ENCODE measurements around the gene PLAAT2. TPM values are rescaled to one million over a fixed set of nuclear protein-coding genes. Genes with fewer than 3 reads are reported as not detected.
A peak's percentile ranks its signal among the peaks of the same experiment; 100 is the strongest.

PLAAT2 gene
- total and polyA plus RNA-seq, 9 of the 15 experiments (the other 6 are each of a cell fraction or from before 2014, with no cell fraction given), result not detected

- TF ChIP-seq HNRNPLL (IDR thresholded peaks at IDR 0.05; ENCODE audit: low read depth, low read length, poor library complexity, severe bottlenecking) (no peak), BRD4 (IDR thresholded peaks at IDR 0.05) (no peak), RREB1 (CRISPR knock-in tag; IDR thresholded peaks at IDR 0.05) (peak; percentile 97), E2F4 (CRISPR knock-in tag; IDR thresholded peaks at IDR 0.05; ENCODE audit: low read depth) (no peak), NFIC (IDR thresholded peaks at IDR 0.05) (no peak), GTF2B (IDR thresholded peaks at IDR 0.05; ENCODE audit: extremely low read depth, insufficient read length) (no peak), SRSF7 (optimal IDR thresholded peaks at IDR 0.05; ENCODE audit: low read depth, low read length) (no peak), SAFB2 (IDR thresholded peaks at IDR 0.05; ENCODE audit: borderline replicate concordance, low read depth, low read length, severe bottlenecking) (no peak), MAFG (tag; conservative IDR thresholded peaks at IDR 0.05) (peak; percentile 72), CLOCK (CRISPR knock-in tag; IDR thresholded peaks at IDR 0.05; ENCODE audit: borderline replicate concordance) (peak; percentile 91), HBP1 (CRISPR knock-in tag; IDR thresholded peaks at IDR 0.05) (peak; percentile 92), SRSF1 (IDR thresholded peaks at IDR 0.05; ENCODE audit: low read depth, low read length) (no peak), ZBTB7A (IDR thresholded peaks at IDR 0.05; ENCODE audit: borderline replicate concordance, control insufficient read depth, low read depth, low read length) (no peak)
Measured at GRCh38 chr11:63534895-63535461, 28.2 kb downstream of the PLAAT2 start (continued).

Data from K562 (cell line).